Ectodermal cell (in vitro differentiated cells): ENCODE results near the gene IFNA13.

ENCODE experiments used
- H3K27ac ChIP-seq: 2 replicates; pipeline ENCODE4 v1.7.0; 2013; ENCODE audit warnings: mild to moderate bottlenecking, low read depth, low read length; ENCODE audit not compliant: insufficient read depth, poor library complexity, severe bottlenecking
- H3K27me3 ChIP-seq: 2 replicates; pipeline ENCODE4 v1.7.0; 2013; ENCODE audit warnings: mild to moderate bottlenecking, low read length; ENCODE audit not compliant: insufficient read depth, control insufficient read depth, poor library complexity, severe bottlenecking
- H3K36me3 ChIP-seq: one replicate; pipeline ENCODE4 v1.7.0; 2013; ENCODE audit warnings: low read length; ENCODE audit not compliant: control insufficient read depth, insufficient read depth
- H3K4me1 ChIP-seq: one replicate; pipeline ENCODE4 v1.7.0; 2013; ENCODE audit warnings: low read length; ENCODE audit not compliant: control insufficient read depth, insufficient read depth
- H3K4me3 ChIP-seq: 2 replicates; pipeline ENCODE4 v1.7.0; 2013; ENCODE audit warnings: low read depth, low read length, control low read depth; ENCODE audit not compliant: insufficient read depth
- H3K9me3 ChIP-seq: 2 replicates; pipeline ENCODE4 v1.7.0; 2013; ENCODE audit warnings: mild to moderate bottlenecking, low read length, moderate library complexity; ENCODE audit not compliant: control insufficient read depth
- WGBS, 2 experiments: methylation state at CpG; one replicate each; pipeline ENCODE4 v1.1.7; 2013; ENCODE audit warnings: missing lambda C conversion rate in 2 of 2; 5-methylcytosine and 5-hydroxymethylcytosine counted together

Gene IFNA13

DNA sequence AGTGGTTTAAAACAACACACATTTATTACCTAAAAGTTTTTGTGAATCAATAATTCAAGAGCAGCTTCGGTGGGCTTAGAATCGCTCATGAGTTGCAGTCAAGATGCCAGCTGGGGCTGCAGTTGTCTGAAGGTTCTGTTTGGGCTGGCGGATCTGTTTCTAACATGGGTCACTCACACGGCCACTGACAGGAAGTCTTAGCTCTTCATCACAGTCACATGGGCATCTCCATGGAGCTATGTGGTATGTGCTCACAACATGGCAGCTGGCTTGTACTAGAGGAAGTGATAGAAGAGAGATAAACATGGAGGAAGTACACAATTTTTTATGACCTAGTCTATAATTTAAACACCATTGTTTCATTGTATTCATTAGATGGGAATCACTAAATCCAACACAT lies 43.8 kb downstream of the IFNA13 start:
- Histone ChIP-seq H3K36me3 (no peaks in the 10 kb centered on the region), H3K27me3 (no peaks in the 10 kb centered on the region), H3K27ac (no peak overlapping the region), H3K4me1 (no peaks in the 10 kb centered on the region), H3K4me3 (no peak overlapping the region), H3K9me3 (no peaks in the 10 kb centered on the region)
- WGBS, 2 experiments: 92 to 96% methylated on average over 4 of the region's 4 CpGs

- Histone ChIP-seq H3K27ac (no peak overlapping the region), H3K36me3 (no peaks in the 10 kb centered on the region), H3K9me3 (no peaks in the 10 kb centered on the region), H3K27me3 (no peaks in the 10 kb centered on the region), H3K4me3 (no peak overlapping the region), H3K4me1 (no peaks in the 10 kb centered on the region)
- WGBS, 2 experiments: 93 to 96% methylated on average over 5 of the region's 5 CpGs
Observed at GRCh38 chr9:21322911-21323461, 44.9 kb downstream of the IFNA13 start.

DNA sequence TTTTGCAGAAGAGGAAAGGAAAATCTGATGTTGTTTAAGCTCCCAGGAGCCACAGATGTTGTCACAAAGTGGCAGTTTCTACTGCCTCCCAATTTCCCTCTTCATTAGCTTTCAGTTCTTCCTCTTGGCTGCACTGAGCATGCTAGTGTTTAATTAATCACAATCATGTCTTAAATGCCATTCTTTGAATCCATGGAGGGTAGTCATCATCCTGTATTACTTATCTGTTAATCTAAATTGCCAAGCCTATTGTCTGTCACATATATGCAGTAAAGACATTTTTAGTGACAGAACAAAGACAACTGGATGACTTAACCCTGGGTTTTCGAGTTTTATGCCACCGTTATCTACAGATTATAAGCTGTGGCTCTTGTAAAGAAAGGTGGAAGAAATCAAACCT lies 47.4 kb downstream of the IFNA13 start:
- Histone ChIP-seq H3K27ac (no peak overlapping the region), H3K27me3 (no peaks in the 10 kb centered on the region), H3K4me3 (no peak overlapping the region), H3K36me3 (no peaks in the 10 kb centered on the region), H3K9me3 (no peaks in the 10 kb centered on the region), H3K4me1 (no peaks in the 10 kb centered on the region)
- WGBS, 2 experiments: 92 to 100% methylated on average over 2 of the region's 2 CpGs

- Histone ChIP-seq H3K27me3 (no peaks in the 10 kb centered on the region), H3K4me1 (no peaks in the 10 kb centered on the region), H3K27ac (no peak overlapping the region), H3K4me3 (no peak overlapping the region), H3K36me3 (no peaks in the 10 kb centered on the region), H3K9me3 (no peaks in the 10 kb centered on the region)
- WGBS, 2 experiments: 14 to 25% methylated on average over 4 to 5 of the region's 7 CpGs
Observed at GRCh38 chr9:21317956-21318923, 49.6 kb downstream of the IFNA13 start.
